Immature natural killer cell (primary cell): ENCODE results near the gene ACER1. TPM values are rescaled to one million over a fixed set of nuclear protein-coding genes. Genes with fewer than 3 reads are reported as not detected.
"Not testable (repeated sequence)": the region's sequence is repeated elsewhere in the genome, so short reads cannot be mapped to it uniquely, and the experiment has no call there.

Source experiments
- DNase-seq, 3 donors: peaks; one replicate each; pipeline ENCODE4 v3.0.0; 2022; ENCODE audit warnings: mixed read lengths in 1 of 3
- H3K27ac Mint-ChIP-seq, 6 donors: one replicate each; pipeline ENCODE4 v1.8.0; 2020; ENCODE audit warnings: mixed read lengths in 6 of 6, mild to moderate bottlenecking in 5 of 6, inconsistent platforms in 4 of 6, moderate library complexity in 3 of 6
- H3K27me3 Mint-ChIP-seq, 3 donors: one replicate each; pipeline ENCODE4 v1.8.0; 2020 to 2021; ENCODE audit warnings: low read depth in 3 of 3, mild to moderate bottlenecking in 3 of 3, mixed read lengths in 3 of 3, moderate library complexity in 3 of 3, inconsistent platforms in 1 of 3
- H3K36me3 Mint-ChIP-seq, 3 donors: one replicate each; pipeline ENCODE4 v1.8.0; 2020; ENCODE audit warnings: mixed read lengths in 3 of 3, inconsistent platforms in 2 of 3, mild to moderate bottlenecking in 2 of 3
- H3K4me1 Mint-ChIP-seq, 2 donors: one replicate each; pipeline ENCODE4 v1.8.0; 2020; ENCODE audit warnings: inconsistent platforms in 2 of 2, mild to moderate bottlenecking in 2 of 2, mixed read lengths in 2 of 2, moderate library complexity in 1 of 2
- H3K4me3 Mint-ChIP-seq, 5 donors: one replicate each; pipeline ENCODE4 v1.8.0; 2020; ENCODE audit warnings: mild to moderate bottlenecking in 5 of 5, mixed read lengths in 5 of 5, inconsistent platforms in 3 of 5, moderate library complexity in 3 of 5
- H3K9me3 Mint-ChIP-seq, 6 donors: one replicate each; pipeline ENCODE4 v1.8.0; 2020; ENCODE audit warnings: mild to moderate bottlenecking in 6 of 6, mixed read lengths in 6 of 6, inconsistent platforms in 4 of 6, moderate library complexity in 3 of 6
- polyA plus RNA-seq, 3 donors: library from polyadenylated mRNA; unstranded; fragments of 300-500 nt; fragmentation: Illumina TruSeq; gene quantifications; one replicate each; pipeline ENCODE4 v1.2.3, GENCODE V29; 2021

The ACER1 gene
- polyA plus RNA-seq, 3 donors from 2014 or later = 0.54 to 0.63 TPM; not detected in 1

DNA sequence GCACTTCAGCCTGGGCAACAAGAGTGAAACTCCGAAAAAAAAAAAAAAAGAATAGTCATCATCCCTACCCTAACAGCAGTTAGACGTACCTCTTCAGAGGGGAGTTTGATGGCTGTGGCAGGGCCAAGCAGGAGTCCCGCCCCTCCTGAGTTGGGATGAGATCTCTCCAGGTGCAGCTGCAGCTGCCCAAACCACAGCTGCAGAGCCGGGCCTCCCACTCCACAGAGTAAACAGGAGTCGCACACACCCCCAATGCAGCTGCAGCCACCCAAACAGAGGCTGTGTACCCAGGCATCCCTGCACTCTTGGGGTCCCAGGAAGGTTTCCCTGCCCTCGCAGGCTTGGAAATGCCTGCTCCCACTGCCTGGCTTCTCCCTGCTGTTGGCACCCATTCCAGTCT is 36.2 kb downstream of the ACER1 start:
- Mint-ChIP-seq H3K9me3 (peaks cover 6 to 21% (median 16%) of the 10 kb centered on the region in 6 donors), H3K4me3 (no peak overlapping the region), H3K27ac (no peak overlapping the region), H3K36me3 (peaks cover 0 to 3% (median 0%) of the 10 kb centered on the region in 3 donors), H3K27me3 (peaks cover 3 to 7% (median 4%) of the 10 kb centered on the region in 3 donors), H3K4me1 (no peaks in the 10 kb centered on the region)
- DNase-seq = no peak

DNA sequence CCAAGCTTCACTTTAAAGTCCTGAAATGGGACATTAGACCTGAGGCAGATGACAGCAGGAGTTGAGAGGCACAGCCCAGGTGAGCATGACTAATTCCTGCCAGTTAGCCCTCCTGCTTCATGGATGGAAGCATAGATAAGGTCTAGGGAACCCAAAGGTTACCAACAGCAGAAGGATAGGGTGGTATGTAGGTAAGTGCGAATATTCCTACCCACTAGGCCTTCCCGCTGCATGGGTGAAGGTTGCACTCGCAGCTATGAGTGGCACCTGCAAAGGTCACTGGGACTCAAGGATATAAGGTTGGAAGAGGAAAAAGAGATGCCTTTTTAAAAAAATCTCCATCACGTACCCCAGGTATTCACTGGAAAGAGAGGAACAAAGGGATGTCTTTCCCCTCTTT is 41.4 kb downstream of the ACER1 start:
- peaks cover 25 to 66% (median 57%) of the 10 kb centered on the region in 6 donors for H3K9me3 Mint-ChIP-seq
- H3K27ac Mint-ChIP-seq = no peak overlapping the region
- peaks cover 1 to 3% (median 2%) of the 10 kb centered on the region in 3 donors for H3K27me3 Mint-ChIP-seq
- H3K4me1 Mint-ChIP-seq = no peaks in the 10 kb centered on the region
- no peak overlapping the region for H3K4me3 Mint-ChIP-seq
- peaks cover 0 to 12% (median 0%) of the 10 kb centered on the region in 3 donors for H3K36me3 Mint-ChIP-seq
- no peak for DNase-seq

DNA sequence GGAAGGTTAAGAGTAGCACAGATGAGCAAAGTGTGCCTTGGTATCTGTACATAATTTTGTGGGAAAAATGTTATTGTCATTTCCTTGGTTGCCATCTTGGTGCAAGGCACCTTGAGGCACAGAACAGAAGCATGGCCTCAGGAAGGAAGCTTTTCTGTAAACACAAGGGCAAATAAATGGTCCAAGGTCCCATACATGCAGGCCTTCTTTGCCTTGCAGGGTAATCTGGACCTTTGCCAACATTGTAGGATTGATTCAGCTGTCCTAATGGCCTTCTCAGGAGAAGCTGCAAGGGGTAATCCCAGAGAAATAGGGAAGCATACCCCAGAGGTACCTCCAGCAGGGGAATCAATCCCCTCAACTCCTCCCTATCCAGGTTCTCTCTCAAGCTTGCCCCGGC is 44.7 kb downstream of the ACER1 start:
- H3K9me3 Mint-ChIP-seq = peaks cover 23 to 57% (median 51%) of the 10 kb centered on the region in 6 donors
- H3K27me3 Mint-ChIP-seq = peaks cover 0 to 6% (median 3%) of the 10 kb centered on the region in 3 donors
- no peak for DNase-seq
- no peak overlapping the region for H3K27ac Mint-ChIP-seq
- peaks cover 0 to 9% (median 0%) of the 10 kb centered on the region in 3 donors for H3K36me3 Mint-ChIP-seq
- no peaks in the 10 kb centered on the region for H3K4me1 Mint-ChIP-seq
- no peak overlapping the region for H3K4me3 Mint-ChIP-seq

DNA sequence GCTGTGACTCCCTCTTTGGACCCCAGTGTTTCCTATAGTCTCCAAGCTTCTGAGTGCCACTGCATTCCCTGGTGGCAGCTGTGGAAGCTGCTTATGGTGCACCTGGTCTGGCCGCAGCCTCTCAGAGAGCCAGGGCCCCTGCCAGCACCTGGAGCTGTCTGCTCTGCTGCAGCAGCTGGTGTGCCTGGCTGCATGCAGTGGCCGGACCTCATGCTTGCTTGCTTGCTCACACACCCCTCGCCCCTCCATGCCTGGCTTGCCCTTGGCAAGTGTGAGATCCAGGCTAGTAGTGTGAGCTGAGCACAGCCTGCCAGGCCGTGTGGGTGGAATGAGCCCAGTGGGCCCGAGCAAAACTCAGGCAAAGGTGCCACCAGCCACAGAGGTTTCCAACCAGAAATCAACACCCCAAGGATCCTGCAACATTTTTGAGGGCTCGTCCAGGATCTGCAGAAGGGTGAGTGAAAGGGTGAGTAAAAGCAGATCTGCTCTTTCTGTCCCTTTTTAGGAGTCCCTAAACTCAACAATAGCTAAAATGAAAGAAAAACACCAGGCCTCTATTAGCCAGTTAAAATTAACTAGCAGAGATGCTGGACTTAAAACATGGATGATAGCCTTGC is 46.0 kb downstream of the ACER1 start:
- H3K36me3 Mint-ChIP-seq = peaks cover 0 to 9% (median 0%) of the 10 kb centered on the region in 3 donors
- H3K4me1 Mint-ChIP-seq = no peaks in the 10 kb centered on the region
- no peak for DNase-seq
- H3K27ac Mint-ChIP-seq = no peak overlapping the region
- H3K4me3 Mint-ChIP-seq = no peak overlapping the region
- peaks cover 23 to 49% (median 43%) of the 10 kb centered on the region in 6 donors for H3K9me3 Mint-ChIP-seq
- H3K27me3 Mint-ChIP-seq = peaks cover 0 to 6% (median 3%) of the 10 kb centered on the region in 3 donors

DNA sequence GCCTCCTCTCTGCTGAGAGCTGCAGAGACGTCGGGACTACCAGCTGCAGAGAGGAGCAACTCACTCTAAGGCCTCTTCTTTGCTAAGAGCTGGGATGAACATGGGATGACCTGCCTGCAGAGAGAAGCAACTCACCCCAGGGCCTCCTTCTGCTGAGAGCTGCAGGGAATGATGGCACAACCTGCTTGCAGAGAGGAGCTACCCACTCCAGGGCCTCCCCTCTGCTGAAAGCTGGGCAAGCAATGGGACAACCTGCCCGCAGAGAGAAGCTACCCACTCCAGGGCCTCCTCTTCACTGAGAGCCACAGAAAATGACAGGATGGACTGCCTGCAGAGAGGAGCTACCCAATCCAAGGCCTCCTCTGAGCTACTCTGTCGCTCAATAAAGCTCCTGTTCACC is 46.7 kb downstream of the ACER1 start:
- Mint-ChIP-seq H3K4me1 (no peaks in the 10 kb centered on the region), H3K36me3 (peaks cover 0 to 7% (median 0%) of the 10 kb centered on the region in 3 donors), H3K4me3 (no peak overlapping the region), H3K9me3 (peaks cover 19 to 42% (median 36%) of the 10 kb centered on the region in 6 donors), H3K27me3 (peaks cover 0 to 6% (median 4%) of the 10 kb centered on the region in 3 donors), H3K27ac (no peak overlapping the region)
- no peak for DNase-seq

DNA sequence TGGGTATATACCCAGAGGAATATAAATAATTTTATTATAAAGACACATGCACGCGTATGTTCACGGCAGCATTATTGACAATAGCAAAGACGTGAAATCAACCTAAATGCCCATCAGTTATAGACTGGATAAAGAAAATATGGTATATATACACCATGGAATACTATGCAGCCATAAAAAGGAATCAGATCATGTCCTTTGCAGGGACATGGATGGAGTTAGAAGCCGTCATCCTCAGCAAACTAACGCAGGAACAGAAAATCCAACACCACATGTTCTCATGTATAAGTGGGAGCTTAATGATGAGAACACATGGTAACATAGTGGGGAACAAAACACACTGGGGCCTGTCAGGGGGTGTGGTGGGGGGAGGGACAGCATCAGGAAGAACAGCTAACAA is 51.0 kb downstream of the ACER1 start:
- not testable (repeated sequence) for H3K36me3 Mint-ChIP-seq, H3K27ac Mint-ChIP-seq, H3K4me3 Mint-ChIP-seq, DNase-seq, H3K9me3 Mint-ChIP-seq
- H3K27me3 Mint-ChIP-seq = peaks cover 0 to 18% (median 6%) of the 10 kb centered on the region in 3 donors
- H3K4me1 Mint-ChIP-seq = peaks cover 18 to 20% of the 10 kb centered on the region in 2 donors

DNA sequence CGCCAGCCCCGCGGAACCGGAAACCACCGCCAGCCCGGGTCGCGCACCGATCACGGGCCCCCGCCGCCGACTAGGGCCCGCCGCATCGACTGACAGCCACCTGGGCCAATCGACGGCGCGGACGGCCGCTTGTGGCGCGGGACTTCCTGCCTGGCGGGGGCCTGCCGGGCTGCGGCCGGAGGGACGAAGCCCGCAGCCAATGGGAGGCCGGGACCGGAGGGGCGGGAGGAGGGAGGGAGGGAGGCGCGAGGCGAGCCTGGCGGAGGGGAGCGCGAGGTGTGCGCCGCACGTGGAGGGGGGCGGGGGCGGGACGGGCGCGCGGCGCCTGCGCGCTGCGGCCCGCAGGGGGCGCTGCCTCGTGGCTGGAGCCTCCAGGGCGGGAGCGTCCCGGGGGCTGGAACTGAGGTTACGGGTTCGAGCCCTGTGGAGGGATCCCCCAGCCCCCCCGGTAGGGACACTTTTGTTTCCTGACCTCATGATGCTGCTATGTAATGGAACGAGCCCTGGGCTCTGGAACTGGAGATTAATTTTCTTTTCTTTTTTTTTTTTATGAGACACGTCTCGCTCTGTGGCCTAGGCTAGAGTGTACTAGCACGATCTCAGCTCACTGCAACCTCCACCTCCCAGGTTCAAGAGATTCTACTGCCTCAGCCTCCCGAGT is 53.4 kb downstream of the ACER1 start, which contains the start of gene MLLT1:
MLLT1 (minus strand) TSS at position 45 of the 661 bp plus-strand sequence. CDS start 191 bp downstream, outside the sequence.
- Mint-ChIP-seq H3K27ac (peak within 1 kb of the TSS; percentile 88 to 95 (median 90)), H3K36me3 (no peaks in the 10 kb centered on the region), H3K27me3 (peaks cover 0 to 19% (median 4%) of the 10 kb centered on the region in 3 donors)

DNA sequence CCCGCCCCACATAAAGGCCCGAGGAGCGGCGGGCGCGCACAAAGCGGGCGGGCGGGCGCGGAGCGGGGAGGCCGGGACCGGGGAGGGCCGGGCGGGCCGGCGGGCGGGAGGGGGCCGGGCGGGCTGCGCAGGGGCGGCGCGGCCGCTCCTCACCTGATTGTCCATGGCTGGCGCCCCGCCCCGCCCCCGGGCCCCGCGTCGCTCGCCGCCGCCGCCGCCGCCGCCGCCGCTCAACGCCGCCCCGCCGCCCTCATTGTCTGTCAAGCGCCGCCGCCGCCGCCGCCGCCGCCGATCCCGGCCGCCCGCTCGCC is 53.8 kb downstream of the ACER1 start:
- peak overlapping the region in 1 of 6 donors; percentile 50 for H3K27ac Mint-ChIP-seq

More for the DNA sequence above, 53.4 kb downstream of the ACER1 start, which contains the start of gene MLLT1:
- Mint-ChIP-seq H3K4me1 (peaks cover 39 to 42% of the 10 kb centered on the region in 2 donors), H3K4me3 (peak within 1 kb of the TSS; percentile 84 to 89 (median 88)), H3K9me3 (no peaks in the 10 kb centered on the region)
- peak; percentile 95 to 96 (median 95) for DNase-seq

DNA sequence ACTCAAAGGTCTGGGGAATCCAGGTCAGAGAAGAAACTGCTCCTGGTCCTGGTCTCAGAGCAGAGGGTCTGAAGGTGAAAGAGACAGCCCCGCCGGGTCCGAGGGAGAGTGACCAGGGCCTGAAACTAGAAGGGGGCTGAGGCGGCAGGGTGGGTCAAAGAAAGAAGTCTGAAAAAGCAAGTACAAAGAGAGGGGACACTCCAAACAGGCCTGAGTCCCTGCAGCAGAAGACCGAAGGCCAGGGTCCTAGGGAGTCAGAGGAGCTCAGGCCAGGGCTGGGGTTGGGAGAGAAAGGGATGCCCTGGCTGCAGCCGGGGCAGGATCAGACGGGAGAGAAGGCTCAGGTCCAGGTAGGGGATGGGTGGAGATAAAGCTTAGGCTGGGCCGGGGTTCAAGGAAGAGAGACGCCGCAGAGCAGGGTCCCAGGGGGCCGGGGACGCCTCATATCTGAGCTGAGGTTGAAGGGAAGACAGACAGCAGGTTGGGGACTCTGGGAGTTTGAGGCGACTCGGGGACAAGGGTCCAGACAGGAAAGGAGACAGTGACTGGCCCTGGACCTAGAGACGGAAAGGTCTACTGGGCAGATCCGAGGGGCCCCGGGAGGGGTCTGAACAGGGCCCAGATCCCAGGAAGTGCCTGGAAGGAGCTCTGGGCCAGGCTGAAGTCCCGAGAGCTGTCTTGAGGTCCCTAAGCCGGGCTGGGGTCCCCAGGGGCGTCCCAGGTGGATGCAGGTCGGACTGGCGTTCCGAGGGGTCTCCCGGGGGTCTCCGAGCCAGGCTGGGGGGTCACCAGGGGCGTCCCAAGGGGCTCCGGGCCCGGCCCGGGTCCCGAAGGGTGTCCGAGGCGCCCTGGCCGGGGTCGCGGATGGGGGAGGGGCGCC is 54.4 kb downstream of the ACER1 start:
- Mint-ChIP-seq H3K27me3 (peaks cover 0 to 19% (median 4%) of the 10 kb centered on the region in 3 donors), H3K4me1 (peaks cover 46 to 53% of the 10 kb centered on the region in 2 donors), H3K9me3 (no peaks in the 10 kb centered on the region), H3K4me3 (peak overlapping the region; percentile 84 to 89 (median 88)), H3K36me3 (no peaks in the 10 kb centered on the region), H3K27ac (peak overlapping the region; percentile 88 to 95 (median 90))
- DNase-seq = no peak

More for the DNA sequence above, 53.8 kb downstream of the ACER1 start:
- Mint-ChIP-seq H3K4me1 (peaks cover 40 to 47% of the 10 kb centered on the region in 2 donors), H3K36me3 (no peaks in the 10 kb centered on the region), H3K9me3 (no peaks in the 10 kb centered on the region), H3K4me3 (peak overlapping the region in 3 of 5 donors; percentile 33 to 70 (median 64)), H3K27me3 (peaks cover 0 to 19% (median 4%) of the 10 kb centered on the region in 3 donors)
- no peak for DNase-seq

DNA sequence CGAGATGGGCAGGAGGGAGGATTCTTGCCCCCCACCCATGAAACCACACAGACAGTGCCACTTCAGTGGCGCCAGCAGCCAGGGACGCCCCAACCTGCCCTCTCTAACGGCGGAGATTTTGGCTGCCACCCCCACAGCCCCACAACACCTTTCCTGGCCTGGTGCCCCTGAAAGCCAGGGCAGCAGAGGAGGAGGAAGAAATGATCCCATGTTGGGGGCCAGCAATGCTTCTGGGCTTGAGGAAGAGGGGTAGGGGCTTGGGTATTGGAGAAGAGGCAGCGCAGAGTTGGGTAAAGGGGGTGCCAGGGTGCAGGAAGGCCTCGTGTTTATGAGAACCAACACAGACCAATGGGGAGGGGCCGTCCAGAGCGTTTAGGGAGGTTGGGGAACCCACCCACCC is 55.4 kb downstream of the ACER1 start:
- peak overlapping the region; percentile 88 to 95 (median 90) for H3K27ac Mint-ChIP-seq
- no peaks in the 10 kb centered on the region for H3K36me3 Mint-ChIP-seq
- peaks cover 0 to 19% (median 4%) of the 10 kb centered on the region in 3 donors for H3K27me3 Mint-ChIP-seq
- peaks cover 55 to 62% of the 10 kb centered on the region in 2 donors for H3K4me1 Mint-ChIP-seq
- DNase-seq = no peak
- peak overlapping the region; percentile 84 to 89 (median 88) for H3K4me3 Mint-ChIP-seq
- H3K9me3 Mint-ChIP-seq = no peaks in the 10 kb centered on the region

DNA sequence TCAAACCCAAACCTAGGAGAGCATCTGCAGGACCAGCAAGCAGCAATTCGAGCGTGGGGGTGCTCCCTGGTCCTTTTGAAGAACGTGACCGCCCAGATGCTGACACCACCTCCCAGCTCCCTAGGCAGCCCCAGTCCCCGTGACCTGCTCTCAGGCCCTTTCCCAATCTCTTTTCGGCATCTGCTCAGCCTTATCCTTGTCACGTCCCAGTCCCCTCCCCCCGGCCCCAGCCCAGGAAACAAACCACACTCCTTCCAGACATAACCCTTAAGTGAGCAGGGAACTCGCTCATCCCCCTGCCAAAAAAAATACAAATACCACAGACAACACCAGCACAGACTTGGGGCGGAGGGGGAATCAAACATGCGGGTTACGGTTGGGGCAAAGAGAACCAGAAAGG is 57.0 kb downstream of the ACER1 start:
- Mint-ChIP-seq H3K4me1 (peaks cover 66 to 76% of the 10 kb centered on the region in 2 donors), H3K36me3 (no peaks in the 10 kb centered on the region), H3K27me3 (peaks cover 0 to 16% (median 4%) of the 10 kb centered on the region in 3 donors), H3K27ac (peak overlapping the region in 2 of 6 donors; percentile 36 to 69), H3K4me3 (no peak overlapping the region), H3K9me3 (no peaks in the 10 kb centered on the region)
- DNase-seq = no peak

DNA sequence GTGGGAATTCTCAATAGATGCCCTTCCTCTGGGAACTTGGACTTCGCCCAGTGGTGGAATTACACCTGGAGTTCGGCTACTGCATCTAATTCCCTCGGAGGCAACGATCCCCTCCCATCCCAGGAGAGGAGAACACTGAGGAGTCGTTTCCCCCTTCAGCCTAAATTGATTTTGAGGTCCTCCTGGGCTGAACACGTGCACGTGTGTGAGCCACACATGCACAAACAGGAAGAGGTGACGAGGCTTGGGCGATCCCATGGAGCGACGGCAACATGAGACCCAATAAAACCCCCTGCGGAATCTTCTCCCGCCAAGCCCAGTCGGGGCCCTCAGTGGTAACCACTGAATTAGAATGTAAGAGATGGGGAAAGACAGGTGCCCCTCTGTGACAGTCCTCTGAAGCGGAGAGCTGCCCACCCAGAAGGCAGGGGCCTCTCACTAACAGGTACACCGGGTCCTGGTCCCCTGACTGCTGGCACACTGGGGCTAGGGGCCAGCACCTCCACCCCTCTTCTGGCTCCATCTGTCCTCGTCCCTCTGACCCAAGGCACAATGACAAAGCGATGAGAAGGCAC is 58.2 kb downstream of the ACER1 start:
- DNase-seq = no peak
- peaks cover 0 to 12% (median 8%) of the 10 kb centered on the region in 3 donors for H3K27me3 Mint-ChIP-seq
- peak overlapping the region in 2 of 5 donors; percentile 40 to 54 for H3K4me3 Mint-ChIP-seq
- no peaks in the 10 kb centered on the region for H3K9me3 Mint-ChIP-seq
- H3K27ac Mint-ChIP-seq = peak overlapping the region in 3 of 6 donors; percentile 28 to 45 (median 34)
- H3K4me1 Mint-ChIP-seq = peaks cover 75 to 81% of the 10 kb centered on the region in 2 donors
- peaks cover 0 to 4% (median 0%) of the 10 kb centered on the region in 3 donors for H3K36me3 Mint-ChIP-seq

DNA sequence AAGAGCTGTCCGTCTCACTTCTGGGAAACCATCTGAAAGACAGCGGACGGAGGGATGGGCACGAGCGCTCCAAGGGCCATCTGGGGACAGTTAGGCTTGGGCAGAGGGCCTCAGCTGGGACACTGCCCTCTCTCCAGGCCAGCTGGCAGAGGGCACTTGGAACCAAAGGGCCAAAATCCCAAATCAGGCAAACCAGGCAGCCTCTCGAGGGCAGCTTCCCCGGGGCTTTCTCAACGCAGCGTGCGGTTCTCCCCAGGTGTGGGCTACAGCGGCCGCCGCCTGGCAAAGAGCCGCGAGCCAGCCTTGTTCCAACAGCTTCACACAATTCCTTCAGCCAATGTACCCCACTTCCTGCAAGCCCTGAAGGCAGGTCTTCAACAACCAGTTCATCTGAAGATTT is 58.7 kb downstream of the ACER1 start:
- no peak for DNase-seq
- Mint-ChIP-seq H3K9me3 (no peaks in the 10 kb centered on the region), H3K4me3 (peak overlapping the region in 2 of 5 donors; percentile 54 to 77), H3K4me1 (peaks cover 75 to 81% of the 10 kb centered on the region in 2 donors), H3K27ac (peak overlapping the region in 3 of 6 donors; percentile 45 to 87 (median 45)), H3K27me3 (peaks cover 0 to 12% (median 8%) of the 10 kb centered on the region in 3 donors), H3K36me3 (peaks cover 0 to 4% (median 0%) of the 10 kb centered on the region in 3 donors)
